H1 (cell line): ENCODE measurements around the gene ZFYVE1. TPM values are rescaled to one million over a fixed set of nuclear protein-coding genes. Genes with fewer than 3 reads are reported as not detected.

Source experiments
- CTCF ChIA-PET: fragments of 300-600 bp; sonication (Branson Sonifier 250); formaldehyde crosslinking; loops from one replicate; lab custom pipeline; 2021; ENCODE audit not compliant: partially characterized antibody; lab: Charles Lee
- POLR2A ChIA-PET: fragments of 300-600 bp; sonication (Branson Sonifier 250); formaldehyde crosslinking; loops from one replicate; lab custom pipeline; 2021; ENCODE audit warnings: inconsistent platforms; ENCODE audit not compliant: partially characterized antibody; lab: Charles Lee
- DNase-seq, 2 experiments: peaks; one replicate each; pipeline versions ENCODE4 v3.0.0 to v3.0.0-alpha.2; 2010 to 2022; ENCODE audit warnings: low spot score in 2 of 2, low read depth in 1 of 2, mixed read lengths in 1 of 2
- FAIRE-seq: peaks from 2 replicates; lab custom pipeline; 2011; peaks lifted over from hg19 to GRCh38; lab: Jason Lieb, UNC
- H2AFZ ChIP-seq: 2 replicates; pipeline ENCODE4 v1.8.1; 2012; ENCODE audit warnings: low read length, inconsistent platforms
- H2AK5ac ChIP-seq: 2 replicates; pipeline ENCODE4 v1.6.1; 2013; ENCODE audit warnings: low read depth, low read length
- H2BK120ac ChIP-seq: replicated peaks from 2 replicates; pipeline ENCODE3; 2013; ENCODE audit warnings: low read depth, low read length, inconsistent platforms
- H2BK12ac ChIP-seq: 2 replicates; pipeline ENCODE4 v1.6.1; 2013; ENCODE audit warnings: low read depth, low read length
- H2BK15ac ChIP-seq: 2 replicates; pipeline ENCODE4 v1.6.1; 2013; ENCODE audit warnings: low read length
- H2BK20ac ChIP-seq: 2 replicates; pipeline ENCODE4 v1.6.1; 2013; ENCODE audit warnings: low read length
- H2BK5ac ChIP-seq: 2 replicates; pipeline ENCODE4 v1.6.1; 2013; ENCODE audit warnings: low read depth, low read length
- H3K14ac ChIP-seq: 2 replicates; pipeline ENCODE4 v1.6.1; 2013; ENCODE audit warnings: inconsistent platforms; ENCODE audit not compliant: insufficient read length
- H3K18ac ChIP-seq: 2 replicates; pipeline ENCODE4 v1.6.1; 2013; ENCODE audit warnings: low read length; ENCODE audit errors: extremely low read depth
- H3K23ac ChIP-seq: 2 replicates; pipeline ENCODE4 v1.6.1; 2013; ENCODE audit warnings: inconsistent platforms; ENCODE audit not compliant: insufficient read length
- H3K23me2 ChIP-seq: 2 replicates; pipeline ENCODE4 v1.6.1; 2013; ENCODE audit warnings: low read depth, low read length
- H3K27ac ChIP-seq: 2 replicates; pipeline ENCODE4 v1.6.1; 2011; ENCODE audit warnings: low read depth, low read length, inconsistent platforms
- H3K27me3 ChIP-seq, 4 experiments: replicated peaks in 1 of 4; 1 replicate in 1 of 4; 2 replicates in 3 of 4; pipeline versions ENCODE4 v1.6.1 to v1.8.1; 2011 to 2013; ENCODE audit warnings: low read length in 3 of 4, mild to moderate bottlenecking in 3 of 4, inconsistent platforms in 2 of 4, mixed read lengths in 2 of 4, moderate library complexity in 1 of 4; ENCODE audit not compliant: control insufficient read depth in 3 of 4, insufficient read depth in 3 of 4; ENCODE audit errors: extremely low read depth in 1 of 4
- H3K36me3 ChIP-seq, 4 experiments: 2 replicates each; pipeline versions ENCODE4 v1.6.1 to v1.8.1; 2011 to 2013; ENCODE audit warnings: mild to moderate bottlenecking in 4 of 4, low read length in 3 of 4, moderate library complexity in 2 of 4, control low read depth in 1 of 4, inconsistent platforms in 1 of 4; ENCODE audit not compliant: insufficient read depth in 4 of 4, control insufficient read depth in 2 of 4
- H3K4ac ChIP-seq: replicated peaks from 2 replicates; pipeline ENCODE3; 2013; ENCODE audit warnings: low read length, low read depth, mixed read lengths, inconsistent platforms; ENCODE audit not compliant: insufficient read length
- H3K4me1 ChIP-seq, 4 experiments: replicated peaks in 1 of 4; 1 replicate in 1 of 4; 2 replicates in 3 of 4; pipeline versions ENCODE4 v1.6.1 to v1.8.1; 2011 to 2013; ENCODE audit warnings: low read length in 3 of 4, inconsistent platforms in 2 of 4, mixed read lengths in 1 of 4; ENCODE audit not compliant: insufficient read depth in 4 of 4, control insufficient read depth in 3 of 4
- H3K4me2 ChIP-seq, 2 experiments: 2 replicates each; pipeline versions ENCODE4 v1.6.1 to v1.8.1; 2011 to 2013; ENCODE audit warnings: low read depth in 2 of 2, low read length in 2 of 2, control low read depth in 1 of 2, inconsistent platforms in 1 of 2, mild to moderate bottlenecking in 1 of 2; ENCODE audit not compliant: insufficient read depth in 1 of 2
- H3K4me3 ChIP-seq, 4 experiments: fragments of 200-600, 300-600 bp in 1 of 4; sonication (generic), shearing (Covaris generic), sonication (Bioruptor Twin) in 1 of 4; 2 replicates each; pipeline versions ENCODE4 v1.5.1 to v1.8.1; 2011 to 2016; ENCODE audit warnings: low read length in 4 of 4, low read depth in 3 of 4, control low read depth in 2 of 4, inconsistent platforms in 2 of 4, mild to moderate bottlenecking in 2 of 4, mixed read lengths in 1 of 4, moderate library complexity in 1 of 4; ENCODE audit not compliant: insufficient read depth in 2 of 4; ENCODE audit errors: extremely low read depth in 1 of 4
- H3K56ac ChIP-seq: replicated peaks from 2 replicates; pipeline ENCODE3; 2013; ENCODE audit warnings: low read depth, mild to moderate bottlenecking, mixed read lengths, low read length, inconsistent platforms; ENCODE audit not compliant: insufficient read length
- H3K79me1 ChIP-seq: 2 replicates; pipeline ENCODE4 v1.6.1; 2013; ENCODE audit warnings: low read depth, low read length, control low read depth
- H3K79me2 ChIP-seq, 2 experiments: 2 replicates each; pipeline versions ENCODE4 v1.6.1 to v1.8.1; 2012 to 2013; ENCODE audit warnings: low read length in 2 of 2, mild to moderate bottlenecking in 2 of 2, inconsistent platforms in 1 of 2; ENCODE audit not compliant: insufficient read depth in 2 of 2, control insufficient read depth in 1 of 2
- H3K9ac ChIP-seq, 4 experiments: replicated peaks in 1 of 4; 1 replicate in 1 of 4; 2 replicates in 3 of 4; pipeline versions ENCODE4 v1.6.1 to v1.8.1; 2011 to 2013; ENCODE audit warnings: low read depth in 3 of 4, low read length in 3 of 4, control low read depth in 2 of 4, mild to moderate bottlenecking in 2 of 4, moderate library complexity in 2 of 4, inconsistent platforms in 1 of 4; ENCODE audit errors: extremely low read depth in 1 of 4
- H3K9me3 ChIP-seq, 2 experiments: 2 replicates each; pipeline versions ENCODE4 v1.6.1 to v1.8.1; 2012 to 2013; ENCODE audit warnings: mild to moderate bottlenecking in 2 of 2, moderate library complexity in 2 of 2, control low read depth in 1 of 2, inconsistent platforms in 1 of 2, low read depth in 1 of 2, low read length in 1 of 2, mixed read lengths in 1 of 2; ENCODE audit not compliant: insufficient read depth in 2 of 2
- H4K20me1 ChIP-seq, 2 experiments: replicated peaks in 1 of 2; 2 replicates each; pipeline versions ENCODE3 to v1.8.1; 2011 to 2013; ENCODE audit warnings: inconsistent platforms in 2 of 2, low read length in 2 of 2, mild to moderate bottlenecking in 1 of 2; ENCODE audit not compliant: insufficient read depth in 2 of 2, control insufficient read depth in 1 of 2
- H4K5ac ChIP-seq: 2 replicates; pipeline ENCODE4 v1.6.1; 2013; ENCODE audit warnings: low read length, low read depth, mixed read lengths, inconsistent platforms; ENCODE audit not compliant: insufficient read length
- H4K8ac ChIP-seq: 2 replicates; pipeline ENCODE4 v1.8.0; 2013; ENCODE audit warnings: mild to moderate bottlenecking, moderate library complexity, low read length, inconsistent platforms; ENCODE audit not compliant: insufficient read depth; ENCODE audit errors: extremely low read depth
- H4K91ac ChIP-seq: replicated peaks from 2 replicates; pipeline ENCODE3; 2013; ENCODE audit warnings: low read length, mixed read lengths, inconsistent platforms; ENCODE audit not compliant: insufficient read length
- BCL11A ChIP-seq, 2 experiments: IDR thresholded peaks; one replicate each; pipeline ENCODE4 v1.6.1; 2011; ENCODE audit warnings: low read depth in 2 of 2, low read length in 2 of 2, mild to moderate bottlenecking in 2 of 2
- BRCA1 ChIP-seq: IDR thresholded peaks from 2 replicates; pipeline ENCODE4 v1.6.1; 2012; ENCODE audit warnings: low read depth, low read length, improper control_type of control experiment
- GTF2F1 ChIP-seq: IDR thresholded peaks from 2 replicates; pipeline ENCODE4 v1.6.1; 2012; ENCODE audit warnings: low read depth, low read length, improper control_type of control experiment, borderline replicate concordance
- HDAC6 ChIP-seq: IDR thresholded peaks from one replicate; pipeline ENCODE4 v1.7.1; 2012; ENCODE audit warnings: low read depth, mild to moderate bottlenecking, inconsistent platforms, low read length, moderate library complexity
- JUND ChIP-seq: IDR thresholded peaks from 2 replicates; pipeline ENCODE4 v1.6.1; 2011; ENCODE audit warnings: mild to moderate bottlenecking, improper control_type of control experiment, low read length
- KDM5A ChIP-seq: fragments of 200-600 bp; IDR thresholded peaks from 2 replicates; pipeline ENCODE4 v1.7.1; 2012; ENCODE audit warnings: mild to moderate bottlenecking, low read length, inconsistent platforms, mixed read lengths
- POLR2AphosphoS5 ChIP-seq: IDR thresholded peaks from 2 replicates; pipeline ENCODE4 v1.6.1; 2011; ENCODE audit warnings: low read depth, low read length
- SUZ12 ChIP-seq: fragments of 200-600 bp; sonication (generic); IDR thresholded peaks from 2 replicates; pipeline ENCODE4 v1.6.1; 2012; ENCODE audit warnings: mild to moderate bottlenecking, inconsistent platforms, low read length, moderate library complexity, mixed read lengths
- TBP ChIP-seq: IDR thresholded peaks from 2 replicates; pipeline ENCODE4 v1.6.1; 2011; ENCODE audit warnings: low read depth, low read length, improper control_type of control experiment
- WGBS, 2 experiments: shearing (Covaris generic) in 1 of 2; methylation state at CpG; one replicate each; pipeline versions ENCODE4 v1.1.6 to v1.1.7; 2013 to 2015; ENCODE audit warnings: low lambda C conversion rate in 2 of 2, mixed read lengths in 2 of 2, inconsistent platforms in 1 of 2, low coverage in 1 of 2, missing lambda C conversion rate in 1 of 2; ENCODE audit not compliant: insufficient replicate concordance in 2 of 2, insufficient coverage in 1 of 2, insufficient read length in 1 of 2; ENCODE audit errors: extremely low coverage in 1 of 2, missing lambda C conversion rate in 1 of 2; 5-methylcytosine and 5-hydroxymethylcytosine counted together
- polyA plus RNA-seq, 7 experiments: library from polyadenylated mRNA; depleted of rRNA in 3 of 7; stranded (reverse) in 5 of 7; unstranded in 2 of 7; fragments of >200 nt in 5 of 7; fragments of 200-250 nt in 2 of 7; gene quantifications; 1 replicate in 5 of 7; 2 replicates in 1 of 7; 4 replicates in 1 of 7; pipeline versions ENCODE4 v1.2.1 to v1.2.3, GENCODE V29; 2011 to 2013; ENCODE audit warnings: missing spikeins in 2 of 7, mixed read lengths in 2 of 7
- total RNA-seq: library from RNA; stranded (reverse); fragmentation: NEBNext Ultra II Directional; extraction: Animal tissue kit (Norgen Biotek cat#: 25700); gene quantifications from 2 replicates; pipeline ENCODE4 v1.2.1, GENCODE V29; 2021
- TF ChIP-seq, protein P1 (sequence below): IDR thresholded peaks from 2 replicates; pipeline ENCODE4 v1.6.1; 2012; ENCODE audit warnings: low read length, inconsistent platforms

Gene ZFYVE1
- total and polyA plus RNA-seq, 2 of the 8 experiments (the other 6 are each of a cell fraction or from before 2014, with no cell fraction given): 9.8 to 12.5 TPM

GRCh38 chr14:72926292-72927028, 100.4 kb downstream of the ZFYVE1 start, which contains the start of gene DCAF4:
TSS of gene DCAF4 (plus strand) at chr14:72926464. CDS start at chr14:72937979, 11,515 bp downstream.
- peak within 1 kb of the TSS; percentile 76 to 84 for H3K4me2 ChIP-seq
- DNase-seq: peak; percentile 90 to 91
- TF ChIP-seq BRCA1 (no peak), JUND (no peak), GTF2F1 (no peak), TBP (peak; percentile 71; the same call in 1 of the 2 replicates), POLR2AphosphoS5 (peak; percentile 56), BCL11A (IDR thresholded peaks at IDR 0.05; ENCODE audit: low read depth in 2 of 2, low read length in 2 of 2) (no peak), KDM5A (no peak), SUZ12 (no peak), HDAC6 (no peak)
- TF ChIP-seq, protein P1, sequence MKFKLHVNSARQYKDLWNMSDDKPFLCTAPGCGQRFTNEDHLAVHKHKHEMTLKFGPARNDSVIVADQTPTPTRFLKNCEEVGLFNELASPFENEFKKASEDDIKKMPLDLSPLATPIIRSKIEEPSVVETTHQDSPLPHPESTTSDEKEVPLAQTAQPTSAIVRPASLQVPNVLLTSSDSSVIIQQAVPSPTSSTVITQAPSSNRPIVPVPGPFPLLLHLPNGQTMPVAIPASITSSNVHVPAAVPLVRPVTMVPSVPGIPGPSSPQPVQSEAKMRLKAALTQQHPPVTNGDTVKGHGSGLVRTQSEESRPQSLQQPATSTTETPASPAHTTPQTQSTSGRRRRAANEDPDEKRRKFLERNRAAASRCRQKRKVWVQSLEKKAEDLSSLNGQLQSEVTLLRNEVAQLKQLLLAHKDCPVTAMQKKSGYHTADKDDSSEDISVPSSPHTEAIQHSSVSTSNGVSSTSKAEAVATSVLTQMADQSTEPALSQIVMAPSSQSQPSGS: no peak

More at GRCh38 chr14:72926292-72927028, 100.4 kb downstream of the ZFYVE1 start, which contains the start of gene DCAF4:
- Histone ChIP-seq H3K9me3 (no peaks in the 10 kb centered on the region), H2BK15ac (no peak within 1 kb of the TSS), H3K14ac (no peak within 1 kb of the TSS), H3K18ac (peak within 1 kb of the TSS; percentile 81), H3K79me2 (peaks cover 0 to 8% of the 10 kb centered on the region in 2 experiments; a peak in 2 of 4 replicates), H3K23ac (no peak within 1 kb of the TSS), H3K36me3 (no peaks in the 10 kb centered on the region; a peak in 1 of 8 replicates), H3K4me1 (peaks cover 0 to 2% (median under 1%) of the 10 kb centered on the region in 4 experiments; a peak in 4 of 7 replicates), H3K27ac (no peak within 1 kb of the TSS; the same call in 1 of the 2 replicates), H3K4ac (peak within 1 kb of the TSS; percentile 69), H3K4me3 (peak within 1 kb of the TSS; percentile 66 to 78 (median 71)), H3K56ac (no peak within 1 kb of the TSS), H4K5ac (no peak within 1 kb of the TSS), H4K20me1 (no peaks in the 10 kb centered on the region), H2BK12ac (peak within 1 kb of the TSS; percentile 63), H2BK5ac (no peak within 1 kb of the TSS), H2BK20ac (no peak within 1 kb of the TSS), H3K9ac (peak within 1 kb of the TSS; percentile 39 to 65 (median 58); a peak in 5 of 7 replicates), H4K8ac (peak within 1 kb of the TSS; percentile 73), H2AFZ (peak within 1 kb of the TSS; percentile 98), H2AK5ac (no peak within 1 kb of the TSS), H3K79me1 (no peaks in the 10 kb centered on the region; the same call in 1 of the 2 replicates), H3K27me3 (peaks cover 0 to 10% (median 8%) of the 10 kb centered on the region in 4 experiments; a peak in 5 of 7 replicates), H4K91ac (no peak within 1 kb of the TSS), H3K23me2 (peaks cover 11% of the 10 kb centered on the region), H2BK120ac (no peak within 1 kb of the TSS)
- ChIA-PET POLR2A (interaction anchor here (1.5 kb wide), 1 partner anchor 10 kb away, joined by 6 read pairs; no protein-coding TSS in a partner anchor), CTCF (interaction anchor here (2.0 kb wide), 1 partner anchor 167 kb away, joined by 4 read pairs; no protein-coding TSS in a partner anchor)
- FAIRE-seq: peak; percentile 55
- WGBS, 2 experiments: 1% methylated on average over 33 of the region's 59 CpGs; no CpG with 5 or more reads in 1 of the 2 experiments
